GM21447 (cell line): ENCODE results near the gene NDUFS7.

Source experiments
- ATAC-seq: cut with Tn5 transposase; IDR thresholded peaks from one replicate; pipeline ENCODE4 v1.9.1; 2021; ENCODE audit not compliant: unreplicated experiment

NDUFS7 gene

GRCh38 chr19:1384478-1385110 lies 887 bp downstream of the NDUFS7 start:
- ATAC-seq, result no peak

GRCh38 chr19:1385816-1386215 lies 2.1 kb downstream of the NDUFS7 start:
- ATAC-seq, result no peak

GRCh38 chr19:1386945-1387683 lies 3.4 kb downstream of the NDUFS7 start:
- ATAC-seq, result no peak

- ATAC-seq, result no peak
Observed at GRCh38 chr19:1387684-1388636, 4.3 kb downstream of the NDUFS7 start.

- no peak for ATAC-seq
Observed at GRCh38 chr19:1388637-1389026, 4.9 kb downstream of the NDUFS7 start.

GRCh38 chr19:1389033-1389940 lies 5.6 kb downstream of the NDUFS7 start:
- no peak for ATAC-seq

- no peak for ATAC-seq
Observed at GRCh38 chr19:1390890-1391423, 7.2 kb downstream of the NDUFS7 start.

- no peak for ATAC-seq
Observed at GRCh38 chr19:1392407-1392806, 8.7 kb downstream of the NDUFS7 start.

- no peak for ATAC-seq
Observed at GRCh38 chr19:1392939-1393530, 9.3 kb downstream of the NDUFS7 start.

- ATAC-seq, result no peak
Observed at GRCh38 chr19:1393841-1394240, 10.1 kb downstream of the NDUFS7 start.

- no peak for ATAC-seq
Observed at GRCh38 chr19:1394252-1395193, 10.8 kb downstream of the NDUFS7 start.

- ATAC-seq, result no peak
Observed at GRCh38 chr19:1395194-1396018, 11.7 kb downstream of the NDUFS7 start.

GRCh38 chr19:1396019-1396767 lies 12.5 kb downstream of the NDUFS7 start:
- ATAC-seq, result no peak

- ATAC-seq, result no peak
Observed at GRCh38 chr19:1396768-1397679, 13.3 kb downstream of the NDUFS7 start.

- no peak for ATAC-seq
Observed at GRCh38 chr19:1397838-1398237, 14.1 kb downstream of the NDUFS7 start.

- no peak for ATAC-seq
Observed at GRCh38 chr19:1399079-1399478, 15.4 kb downstream of the NDUFS7 start.
